Mucosa of rectum (tissue), 2 donors: ENCODE results near the gene CELF3.

Source experiments
- H3K27ac ChIP-seq, 2 donors: one replicate each; pipeline ENCODE4 v1.7.0; 2013; ENCODE audit warnings: inconsistent platforms in 2 of 2, low read depth in 2 of 2, low read length in 2 of 2
- H3K27me3 ChIP-seq, 2 donors: one replicate each; pipeline ENCODE4 v1.7.0; 2013; ENCODE audit warnings: low read length in 2 of 2; ENCODE audit not compliant: control insufficient read depth in 2 of 2, insufficient read depth in 2 of 2
- H3K36me3 ChIP-seq, 2 donors: one replicate each; pipeline ENCODE4 v1.7.0; 2013; ENCODE audit warnings: low read length in 2 of 2; ENCODE audit not compliant: control insufficient read depth in 2 of 2, insufficient read depth in 2 of 2
- H3K4me1 ChIP-seq, 2 donors: one replicate each; pipeline ENCODE4 v1.7.0; 2013; ENCODE audit warnings: low read length in 2 of 2, mild to moderate bottlenecking in 1 of 2; ENCODE audit not compliant: control insufficient read depth in 2 of 2, insufficient read depth in 2 of 2
- H3K4me3 ChIP-seq, 2 donors: one replicate each; pipeline ENCODE4 v1.7.0; 2013; ENCODE audit warnings: low read length in 2 of 2
- H3K9ac ChIP-seq, 2 donors: one replicate each; pipeline ENCODE4 v1.7.0; 2013; ENCODE audit warnings: low read length in 2 of 2, low read depth in 1 of 2, mild to moderate bottlenecking in 1 of 2
- H3K9me3 ChIP-seq, 2 donors: one replicate each; pipeline ENCODE4 v1.7.0; 2013; ENCODE audit warnings: low read length in 2 of 2; ENCODE audit not compliant: control insufficient read depth in 2 of 2
- donor health status: healthy.
- donor health status: Normal muscosa, but diverticular disease.

Gene CELF3

DNA sequence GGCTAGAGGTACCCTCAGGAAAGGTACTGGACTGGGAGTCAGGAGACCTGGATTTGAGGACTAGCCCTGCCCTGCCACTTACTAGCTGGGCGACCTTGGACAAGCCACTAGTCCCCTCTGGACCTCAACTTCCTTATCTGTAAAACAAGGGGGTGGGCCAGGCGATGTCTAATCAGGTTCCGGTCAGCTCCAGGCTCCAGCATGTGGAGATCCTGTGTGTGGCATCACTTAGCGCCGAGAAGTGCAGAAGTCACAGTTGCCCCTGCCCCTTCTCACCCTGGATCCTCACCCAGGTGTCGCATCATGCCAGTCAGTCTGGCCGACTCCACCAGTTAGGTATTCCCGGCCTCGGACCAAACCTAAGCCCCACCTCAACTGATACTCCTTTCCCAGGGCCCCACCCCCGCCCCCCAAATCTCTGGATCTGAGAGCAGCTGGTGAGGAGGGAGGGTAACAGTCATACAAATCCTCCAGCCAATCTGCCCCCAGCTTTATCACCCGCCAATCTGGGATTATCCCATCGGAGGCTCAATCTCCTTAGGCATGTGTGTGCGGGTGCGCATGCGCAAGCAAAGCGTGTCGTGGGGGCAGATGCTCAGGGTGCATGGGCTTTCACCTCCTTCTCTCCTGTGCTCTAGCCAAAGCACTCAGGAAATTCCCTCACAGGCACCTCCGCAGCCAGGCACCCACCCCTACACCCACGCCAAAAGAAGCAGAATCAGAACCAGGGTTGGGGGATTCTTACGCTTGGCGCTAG, 5.4 kb downstream of the CELF3 start:
- no peaks in the 10 kb centered on the region for H3K27me3 ChIP-seq
- no peak overlapping the region for H3K4me3 ChIP-seq
- peaks cover 15 to 22% of the 10 kb centered on the region in 2 donors for H3K4me1 ChIP-seq
- no peaks in the 10 kb centered on the region for H3K36me3 ChIP-seq
- no peak overlapping the region for H3K27ac ChIP-seq
- no peak overlapping the region for H3K9ac ChIP-seq
- no peaks in the 10 kb centered on the region for H3K9me3 ChIP-seq

DNA sequence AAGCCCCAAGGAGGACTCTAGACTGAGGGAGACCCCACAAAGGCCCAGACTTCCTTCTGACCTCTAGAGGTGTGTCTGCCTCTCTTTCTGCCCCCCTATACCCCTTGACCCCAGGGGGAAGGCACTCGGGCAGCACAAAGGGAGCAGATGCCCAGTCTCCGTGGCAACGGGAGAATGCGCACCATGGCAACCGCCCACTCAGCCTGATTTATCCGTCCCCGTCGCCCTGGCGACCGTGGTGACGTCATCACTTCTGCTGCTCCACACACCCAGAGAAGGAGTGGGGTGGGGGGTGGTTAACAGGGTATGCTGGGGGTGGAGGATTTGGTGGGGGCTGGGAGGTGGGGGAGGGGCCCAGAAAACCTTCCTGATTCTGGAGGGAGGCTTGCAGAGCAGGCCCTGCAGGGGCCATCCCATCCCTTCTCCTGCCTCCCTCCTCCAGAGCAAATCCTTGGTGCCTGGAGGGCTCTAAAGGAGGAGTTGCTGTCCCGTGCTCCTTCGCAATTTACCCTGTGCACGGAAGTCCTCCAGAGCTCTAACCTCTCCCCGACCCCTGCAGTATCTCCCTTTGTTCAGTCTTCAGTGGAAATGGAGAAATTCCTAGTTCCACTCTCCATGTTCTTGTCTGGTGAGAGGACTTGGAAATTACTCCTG, 6.3 kb downstream of the CELF3 start:
- Histone ChIP-seq H3K27me3 (no peaks in the 10 kb centered on the region), H3K4me3 (no peak overlapping the region), H3K4me1 (peaks cover 20 to 31% of the 10 kb centered on the region in 2 donors), H3K36me3 (no peaks in the 10 kb centered on the region), H3K9me3 (no peaks in the 10 kb centered on the region), H3K27ac (no peak overlapping the region), H3K9ac (no peak overlapping the region)

DNA sequence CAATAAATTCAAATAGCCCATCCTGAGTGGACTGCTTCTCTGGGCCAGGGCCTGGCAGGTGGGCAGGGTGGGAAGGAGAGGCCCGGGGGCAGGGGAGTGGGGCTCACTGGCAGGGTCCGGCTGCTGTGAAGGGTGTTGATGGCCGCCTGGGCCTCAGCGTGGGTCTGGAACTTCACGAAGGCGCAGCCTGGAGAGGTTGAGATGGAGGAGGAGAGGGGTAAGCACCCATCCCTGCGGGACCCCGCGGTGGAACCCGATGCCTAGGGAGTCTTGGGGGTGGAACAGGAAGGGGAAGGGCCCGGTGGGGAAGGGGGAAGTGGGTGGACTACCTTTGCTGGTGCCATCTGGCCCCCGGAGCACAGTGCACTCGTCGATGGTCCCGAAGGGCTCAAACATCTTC, 7.7 kb downstream of the CELF3 start:
- no peak overlapping the region for H3K9ac ChIP-seq
- H3K9me3 ChIP-seq, result no peaks in the 10 kb centered on the region
- no peak overlapping the region for H3K4me3 ChIP-seq
- peaks cover 20 to 35% of the 10 kb centered on the region in 2 donors for H3K4me1 ChIP-seq
- H3K27me3 ChIP-seq, result no peaks in the 10 kb centered on the region
- H3K36me3 ChIP-seq, result no peaks in the 10 kb centered on the region
- no peak overlapping the region for H3K27ac ChIP-seq

DNA sequence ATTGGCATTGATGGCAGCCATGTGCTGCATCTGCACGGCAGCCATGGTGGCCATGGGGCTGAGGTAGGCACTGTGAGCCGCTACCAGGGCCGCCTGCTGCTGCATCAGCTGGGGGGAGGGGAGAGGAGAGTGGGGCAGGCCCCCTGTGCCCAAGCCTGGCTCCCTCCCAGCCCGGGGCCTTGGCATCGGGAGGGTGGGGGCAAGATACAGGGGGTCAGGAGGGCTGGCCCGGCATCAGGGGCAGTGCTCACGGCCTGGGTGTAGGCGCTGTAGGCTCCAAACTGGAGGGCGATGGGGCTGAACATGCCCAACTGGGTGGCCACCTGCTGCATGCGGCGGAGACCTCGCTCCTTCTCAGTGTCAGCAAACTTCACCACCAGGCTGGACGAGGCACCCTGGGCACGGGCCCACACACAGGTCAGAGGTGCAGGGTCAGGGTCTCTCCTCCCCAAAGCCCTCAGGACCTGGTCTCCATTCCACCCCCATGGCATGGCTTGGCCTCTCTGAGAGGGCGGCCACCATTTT, 9.0 kb downstream of the CELF3 start:
- Histone ChIP-seq H3K4me3 (no peak overlapping the region), H3K9me3 (no peaks in the 10 kb centered on the region), H3K27me3 (no peaks in the 10 kb centered on the region), H3K36me3 (no peaks in the 10 kb centered on the region), H3K4me1 (peaks cover 13 to 22% of the 10 kb centered on the region in 2 donors), H3K9ac (no peak overlapping the region), H3K27ac (no peak overlapping the region)

DNA sequence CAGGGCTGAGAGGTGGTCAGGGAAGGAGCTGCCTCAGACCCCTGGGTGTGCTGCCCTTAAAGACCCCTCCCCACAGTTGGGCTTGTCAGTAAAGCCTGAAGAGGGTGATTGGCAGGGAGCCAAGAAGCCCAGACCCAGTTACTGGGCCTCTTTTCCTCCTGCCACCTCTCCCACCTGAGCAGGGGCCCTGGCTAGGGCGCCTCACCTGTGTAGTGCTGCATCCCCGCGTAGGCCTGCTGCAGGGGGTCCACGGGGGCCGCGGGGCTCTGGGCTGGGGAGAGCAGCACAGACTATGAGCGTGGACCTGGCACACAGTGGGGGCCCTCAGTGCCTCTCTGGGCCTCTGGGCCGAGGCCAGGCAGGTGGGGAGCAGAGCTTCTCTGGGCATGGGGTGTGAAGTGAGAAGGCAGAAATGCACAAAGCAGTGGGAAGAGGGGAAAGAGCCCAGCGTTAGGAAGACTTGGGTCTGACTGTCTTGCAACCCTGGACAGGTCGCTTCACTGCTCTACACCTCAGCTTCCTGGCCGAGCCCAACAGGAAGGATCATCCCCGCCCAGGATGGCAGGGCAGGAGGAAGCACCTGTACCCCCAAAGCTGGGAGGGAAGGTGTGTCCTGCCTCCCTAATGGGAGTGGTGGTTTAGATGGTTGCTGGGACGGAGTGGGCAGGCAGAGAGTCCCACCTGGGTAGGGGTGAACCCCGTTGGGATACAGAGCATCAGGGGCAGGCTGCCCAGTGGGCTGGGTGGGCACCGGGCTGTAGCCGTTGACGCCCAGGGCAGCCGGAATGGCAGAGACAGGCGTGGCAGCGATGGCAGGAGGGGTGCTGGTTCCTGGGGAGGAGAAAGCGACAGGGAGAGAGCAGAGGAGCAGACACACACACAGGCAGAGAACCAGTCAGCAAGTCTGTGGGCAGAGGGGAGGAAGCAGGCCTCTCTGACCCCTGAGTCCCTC, 9.9 kb downstream of the CELF3 start:
- H3K36me3 ChIP-seq, result no peaks in the 10 kb centered on the region
- H3K4me3 ChIP-seq, result no peak overlapping the region
- H3K27me3 ChIP-seq, result no peaks in the 10 kb centered on the region
- peaks cover 6 to 14% of the 10 kb centered on the region in 2 donors for H3K4me1 ChIP-seq
- H3K27ac ChIP-seq, result no peak overlapping the region
- H3K9ac ChIP-seq, result no peak overlapping the region
- H3K9me3 ChIP-seq, result no peaks in the 10 kb centered on the region

DNA sequence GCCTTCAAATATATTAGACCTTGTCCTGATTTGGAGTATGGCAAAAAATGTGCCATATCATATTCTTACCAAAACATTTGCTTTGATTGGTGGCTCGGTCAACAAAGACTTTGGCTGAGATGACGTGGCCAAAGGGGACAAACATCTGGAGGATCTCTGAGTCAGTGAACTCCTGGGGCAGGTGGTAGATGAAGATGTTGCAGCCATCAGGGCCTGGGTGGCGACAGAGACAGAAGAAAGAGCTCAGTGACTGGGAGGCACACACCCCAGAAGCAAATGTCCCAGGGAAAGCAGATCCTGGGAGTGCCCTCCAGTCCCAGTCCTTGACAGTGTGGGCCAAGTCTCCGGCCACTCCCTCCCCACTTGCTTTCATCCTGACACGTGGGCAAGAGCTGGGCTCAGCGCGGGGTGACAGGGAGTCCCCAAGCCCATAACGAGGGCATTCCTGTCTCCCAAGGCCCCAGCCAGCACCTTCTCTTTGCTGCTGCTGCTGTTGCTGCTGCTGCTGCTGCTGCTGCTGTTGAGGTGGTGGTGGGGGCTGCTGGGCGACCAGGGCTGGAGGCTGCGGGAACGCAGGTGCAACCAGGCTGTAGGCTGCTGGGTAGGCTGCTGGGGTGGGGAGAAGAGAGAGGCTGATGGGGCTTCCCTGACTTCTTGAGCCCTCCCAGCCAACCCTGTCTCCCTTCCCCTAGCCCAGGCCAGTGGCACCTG, 10.7 kb downstream of the CELF3 start:
- Histone ChIP-seq H3K9me3 (no peaks in the 10 kb centered on the region), H3K4me1 (peaks cover 6 to 14% of the 10 kb centered on the region in 2 donors), H3K4me3 (no peak overlapping the region), H3K9ac (no peak overlapping the region), H3K27ac (no peak overlapping the region), H3K27me3 (no peaks in the 10 kb centered on the region), H3K36me3 (peaks cover 3 to 5% of the 10 kb centered on the region in 2 donors)

DNA sequence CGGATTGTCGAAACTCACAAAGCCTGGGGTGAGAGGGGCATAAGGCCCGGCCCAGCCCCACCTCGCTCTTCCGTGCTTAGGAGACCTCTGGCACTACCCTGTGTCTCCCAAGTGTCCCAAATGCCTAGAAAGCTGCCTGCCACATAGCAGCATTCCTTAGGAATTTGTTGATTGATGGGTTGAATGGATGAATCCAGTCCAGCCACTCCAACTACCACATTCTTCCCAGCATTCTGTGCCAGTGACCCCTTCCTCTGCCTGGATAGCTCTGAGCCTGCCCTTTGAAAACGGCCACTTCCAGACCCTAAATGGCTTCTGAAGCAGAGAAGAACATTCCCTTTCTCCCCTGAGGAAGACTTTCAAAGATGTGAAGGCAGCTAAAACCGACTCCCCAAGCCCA, 11.5 kb downstream of the CELF3 start:
- Histone ChIP-seq H3K27ac (no peak overlapping the region), H3K4me1 (peaks cover 6 to 14% of the 10 kb centered on the region in 2 donors), H3K27me3 (no peaks in the 10 kb centered on the region), H3K9ac (no peak overlapping the region), H3K9me3 (no peaks in the 10 kb centered on the region), H3K4me3 (no peak overlapping the region), H3K36me3 (peaks cover 4 to 7% of the 10 kb centered on the region in 2 donors)

DNA sequence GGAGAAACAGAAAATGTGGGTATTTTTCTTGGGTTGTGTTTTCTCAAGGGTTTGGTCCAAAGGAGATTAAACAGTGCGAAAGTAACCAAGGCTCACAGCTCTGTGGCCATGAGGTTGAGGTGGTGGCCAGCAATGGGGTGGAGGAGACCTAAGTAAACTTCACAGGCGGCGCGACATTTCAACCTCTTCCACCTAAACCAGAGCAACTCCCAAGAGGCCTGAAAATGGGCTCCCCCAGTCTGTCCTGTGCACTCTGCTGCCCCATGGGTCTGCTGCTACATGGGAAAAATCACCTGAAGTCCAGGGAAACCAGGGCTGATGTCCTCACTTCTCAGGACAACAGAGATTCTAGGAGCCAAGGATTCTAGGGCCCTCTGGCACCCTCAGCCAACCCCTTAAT, 12.4 kb downstream of the CELF3 start:
- Histone ChIP-seq H3K9me3 (no peaks in the 10 kb centered on the region), H3K4me3 (no peak overlapping the region), H3K27me3 (no peaks in the 10 kb centered on the region), H3K9ac (no peak overlapping the region), H3K4me1 (peaks cover 6 to 14% of the 10 kb centered on the region in 2 donors), H3K36me3 (peaks cover 7 to 10% of the 10 kb centered on the region in 2 donors), H3K27ac (no peak overlapping the region)

DNA sequence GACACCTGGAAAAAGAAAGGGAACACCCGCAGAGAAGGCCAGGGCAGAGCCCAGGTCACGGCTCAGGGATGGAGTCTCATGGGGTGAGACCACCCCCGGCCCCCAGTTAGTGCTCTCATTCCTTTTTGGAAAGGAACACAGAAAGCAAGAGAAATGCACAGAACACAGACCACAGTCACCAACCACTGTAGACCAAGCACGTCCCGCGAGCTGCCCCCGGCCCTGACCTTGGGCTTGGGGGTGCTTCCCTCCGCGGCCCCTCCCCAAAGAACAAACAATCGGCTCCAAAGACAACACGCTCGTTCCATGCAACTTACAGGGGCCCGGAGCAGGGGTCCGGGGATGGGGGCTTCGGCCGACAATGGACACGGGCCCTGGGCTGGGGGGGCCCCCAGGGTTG, 12.8 kb downstream of the CELF3 start:
- Histone ChIP-seq H3K4me3 (no peak overlapping the region), H3K27me3 (no peaks in the 10 kb centered on the region), H3K27ac (no peak overlapping the region), H3K36me3 (peaks cover 10 to 14% of the 10 kb centered on the region in 2 donors), H3K9me3 (no peaks in the 10 kb centered on the region), H3K9ac (no peak overlapping the region), H3K4me1 (peaks cover 6 to 14% of the 10 kb centered on the region in 2 donors)
